NOMO-1 treated with dmso at 0.1 percent for 144 hours (cell line): ENCODE data around the gene ERMP1.

Experiments
- DNase-seq: peaks from one replicate; lab custom pipeline; 2025; ENCODE audit not compliant: unreplicated experiment; lab: John Stamatoyannopoulos, UW

The ERMP1 gene

DNA sequence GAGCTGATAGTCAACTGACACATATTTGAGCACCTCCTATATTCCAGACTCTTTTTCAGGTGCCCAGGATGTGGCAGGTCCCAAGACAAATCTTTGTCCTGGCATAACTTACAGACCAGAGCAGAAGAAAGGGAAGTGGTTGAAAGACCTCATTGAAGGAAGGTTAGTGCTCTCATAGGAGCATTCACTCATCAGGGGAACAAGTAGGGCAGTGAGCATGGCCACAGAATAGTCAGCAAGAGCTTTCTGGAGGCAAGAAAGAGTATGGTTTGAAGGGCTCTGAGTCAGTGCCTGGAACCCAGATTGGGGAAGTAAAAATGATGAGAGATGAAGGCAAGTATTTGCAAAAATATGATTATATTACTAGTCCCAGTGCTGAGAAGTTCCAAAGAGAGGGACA, 25.0 kb upstream of the ERMP1 start:
- DNase-seq = peak; percentile 22

DNA sequence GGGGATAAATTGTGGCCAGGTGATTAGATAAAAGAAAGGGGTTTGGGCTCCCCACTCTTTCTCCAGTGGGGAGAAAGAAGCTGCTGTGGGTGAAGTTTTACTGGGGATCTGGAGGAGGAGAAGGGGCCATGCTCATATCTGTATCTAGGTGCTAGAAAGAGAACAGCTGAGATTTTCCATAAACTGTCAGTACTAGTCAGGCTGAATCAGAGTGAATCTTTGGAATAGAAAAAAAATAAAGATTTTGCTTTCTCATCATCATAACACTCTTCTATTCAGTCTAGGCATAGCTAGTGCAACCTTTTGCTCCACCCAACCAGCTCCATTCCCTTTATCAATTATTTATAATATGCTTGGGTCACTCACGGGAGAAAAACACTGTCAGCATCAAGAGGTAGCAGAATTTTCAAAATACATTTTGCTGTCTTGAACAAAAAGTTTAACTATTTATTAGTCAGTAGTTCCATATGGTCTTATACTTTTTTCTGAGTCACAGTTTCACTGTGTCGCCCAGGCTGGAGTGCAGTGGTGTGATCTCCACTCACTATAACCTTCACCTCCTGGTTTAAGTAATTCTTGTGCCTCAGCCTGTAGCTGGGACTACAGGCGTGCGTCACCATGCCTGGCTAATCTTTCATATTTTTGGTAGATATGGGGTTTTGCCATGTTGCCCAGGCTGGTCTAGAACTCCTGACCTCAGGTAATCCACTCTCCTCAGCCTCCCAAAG, 21.3 kb upstream of the ERMP1 start:
- no peak for DNase-seq

DNA sequence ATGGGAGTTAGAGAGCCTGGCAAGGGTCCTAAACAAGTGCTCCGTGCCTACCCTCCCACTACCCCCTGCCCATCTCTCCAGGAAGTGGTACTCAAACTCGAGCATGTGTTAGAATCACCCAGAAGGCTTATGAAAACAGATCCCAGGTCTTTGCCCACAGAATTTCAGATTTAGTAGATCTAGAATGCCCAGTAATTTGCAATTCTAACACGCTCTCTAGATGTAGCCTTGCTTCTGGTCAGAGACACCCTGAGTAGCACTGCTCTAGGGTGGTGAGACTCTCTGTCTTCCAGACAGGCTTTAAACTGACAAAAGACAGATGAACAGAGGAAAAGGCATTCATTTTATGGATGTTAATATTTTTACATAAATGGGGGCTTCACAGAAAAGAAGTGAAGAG, 20.7 kb upstream of the ERMP1 start:
- DNase-seq = no peak

DNA sequence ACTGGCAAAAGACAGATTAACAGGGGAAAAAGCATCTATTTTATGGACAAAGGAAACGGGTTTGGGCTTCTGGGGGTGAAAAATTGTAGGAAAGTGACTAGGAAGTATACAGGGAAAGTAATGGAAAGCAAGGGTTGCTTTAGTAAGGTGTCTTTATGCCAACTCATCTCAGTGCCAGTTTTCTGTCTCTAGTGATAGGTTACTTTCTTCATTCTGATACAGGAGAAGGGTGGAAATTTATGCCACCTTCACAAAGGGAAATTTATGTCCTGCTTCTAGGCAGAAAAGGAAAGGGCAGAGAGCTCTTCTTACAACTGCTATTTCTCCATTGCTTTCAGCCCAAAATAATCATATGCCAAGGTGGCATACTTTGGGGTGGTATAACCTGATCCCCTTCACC, 20.1 kb upstream of the ERMP1 start:
- DNase-seq = no peak

DNA sequence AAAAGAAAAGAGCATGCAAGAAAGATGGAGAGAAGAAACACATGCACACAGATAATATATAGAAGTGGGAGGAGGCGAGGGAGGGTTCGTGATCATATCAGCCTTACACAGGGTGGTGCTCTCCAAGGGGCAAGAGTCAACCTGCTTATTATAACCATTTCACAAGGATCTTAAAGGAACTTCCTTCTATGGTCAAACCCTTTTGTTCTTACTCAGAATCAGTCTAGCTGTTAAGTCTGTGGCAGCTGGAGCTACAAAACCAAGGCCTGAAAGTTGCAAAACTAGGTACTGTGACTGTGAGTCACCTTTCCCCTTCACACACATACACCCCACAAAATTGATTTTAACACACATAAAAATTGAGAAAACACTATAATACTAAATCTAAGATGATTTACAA, 18.5 kb upstream of the ERMP1 start:
- peak; percentile 56 for DNase-seq

DNA sequence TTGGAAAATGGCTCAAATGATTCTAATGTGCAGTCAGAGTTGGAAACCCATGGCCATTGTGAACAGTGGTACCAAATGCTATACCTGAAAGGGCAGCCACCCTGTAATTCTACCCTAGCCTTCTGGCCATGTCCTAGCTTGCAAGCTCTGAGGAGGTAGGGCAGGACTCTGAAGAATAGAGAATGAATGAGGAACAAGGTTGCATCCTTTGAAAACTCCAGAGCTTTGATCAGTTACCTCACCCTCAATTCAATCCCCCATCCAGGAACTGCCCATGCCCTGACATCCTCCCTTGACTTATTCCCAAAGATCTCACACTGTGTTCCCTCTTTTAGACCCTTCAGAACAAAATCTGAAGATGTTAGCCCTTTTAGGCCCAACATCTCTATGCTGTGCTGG, 17.8 kb upstream of the ERMP1 start:
- DNase-seq = no peak

DNA sequence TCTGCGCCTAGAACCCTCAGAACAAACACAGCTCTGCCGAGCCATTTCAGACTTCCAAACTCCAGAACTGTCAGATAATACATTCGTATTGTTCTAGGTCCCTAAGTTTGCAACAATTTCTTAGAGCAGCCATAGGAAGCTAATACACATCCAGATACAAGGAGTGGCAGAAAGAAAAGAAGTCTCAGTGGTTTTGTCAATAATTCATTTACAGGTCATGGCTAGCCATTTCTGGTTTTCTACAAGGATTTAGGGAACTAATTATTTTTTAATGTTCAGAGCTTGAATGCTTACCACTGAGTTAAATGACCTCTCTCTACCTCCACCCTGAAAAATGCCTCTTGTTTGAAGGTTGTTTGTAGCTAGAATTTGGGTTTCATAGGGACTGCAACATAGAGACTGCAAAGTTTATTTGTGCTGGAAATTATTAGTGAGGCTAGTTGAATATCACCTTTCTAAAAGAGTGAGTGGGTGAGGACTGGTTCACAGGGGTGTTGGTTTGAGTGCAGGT, 15.5 kb upstream of the ERMP1 start:
- no peak for DNase-seq

DNA sequence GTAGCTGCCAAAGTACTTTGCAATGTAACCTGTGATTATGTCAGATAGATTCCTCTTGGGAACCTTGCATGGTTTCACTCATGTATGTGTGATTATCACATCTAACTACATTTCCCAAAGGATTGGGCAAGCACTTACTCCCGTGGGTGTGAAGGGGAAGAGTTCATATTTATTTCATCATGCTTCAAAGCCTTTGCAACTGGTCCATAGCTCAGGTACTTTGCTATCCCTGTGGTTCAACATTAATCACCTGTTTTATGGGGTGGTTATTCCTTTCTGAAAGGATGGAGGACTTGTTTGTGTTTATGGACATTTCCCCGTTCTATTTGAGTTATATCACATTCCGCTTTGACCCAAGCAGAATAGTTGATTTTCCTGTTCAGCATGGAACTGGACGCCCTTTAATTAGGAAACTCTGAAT, 13.6 kb upstream of the ERMP1 start:
- no peak for DNase-seq

DNA sequence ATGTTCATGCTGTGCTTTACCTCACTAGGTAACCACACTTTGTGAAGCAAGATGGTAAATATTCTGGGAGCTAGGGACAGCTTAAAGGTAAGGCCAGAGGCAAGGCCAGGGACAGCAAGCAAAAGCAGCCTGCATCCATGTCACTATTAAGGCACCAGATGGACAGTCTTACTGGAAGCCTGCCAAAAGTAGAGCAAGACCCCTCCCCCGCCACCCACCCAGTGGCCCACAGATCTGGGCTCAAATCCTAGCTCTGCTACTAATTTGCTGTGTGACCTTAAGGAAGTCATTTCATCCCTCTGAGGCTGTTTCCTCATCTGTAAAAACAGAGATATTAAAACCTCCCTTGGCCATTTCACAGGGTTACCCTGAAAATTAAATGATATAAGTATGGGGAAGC, 13.2 kb upstream of the ERMP1 start:
- DNase-seq = no peak

DNA sequence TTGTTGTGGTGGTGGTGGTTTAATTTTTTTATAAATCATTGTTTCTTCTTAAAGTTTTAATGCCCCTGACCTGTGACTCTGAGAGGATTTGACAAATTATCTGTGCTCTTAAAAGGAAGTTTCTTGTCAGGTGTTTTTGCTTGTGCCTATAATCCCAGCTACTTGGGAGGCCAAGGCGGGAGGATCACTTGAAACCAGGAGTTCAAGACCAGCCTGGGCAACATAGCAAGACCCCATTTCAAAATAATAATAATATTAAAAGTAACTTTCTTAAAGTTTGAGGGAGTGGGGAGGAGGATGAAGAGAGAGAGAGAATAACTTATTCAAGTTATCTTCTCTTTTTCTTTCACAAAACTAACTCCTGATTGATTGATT, 12.2 kb upstream of the ERMP1 start:
- DNase-seq = no peak

DNA sequence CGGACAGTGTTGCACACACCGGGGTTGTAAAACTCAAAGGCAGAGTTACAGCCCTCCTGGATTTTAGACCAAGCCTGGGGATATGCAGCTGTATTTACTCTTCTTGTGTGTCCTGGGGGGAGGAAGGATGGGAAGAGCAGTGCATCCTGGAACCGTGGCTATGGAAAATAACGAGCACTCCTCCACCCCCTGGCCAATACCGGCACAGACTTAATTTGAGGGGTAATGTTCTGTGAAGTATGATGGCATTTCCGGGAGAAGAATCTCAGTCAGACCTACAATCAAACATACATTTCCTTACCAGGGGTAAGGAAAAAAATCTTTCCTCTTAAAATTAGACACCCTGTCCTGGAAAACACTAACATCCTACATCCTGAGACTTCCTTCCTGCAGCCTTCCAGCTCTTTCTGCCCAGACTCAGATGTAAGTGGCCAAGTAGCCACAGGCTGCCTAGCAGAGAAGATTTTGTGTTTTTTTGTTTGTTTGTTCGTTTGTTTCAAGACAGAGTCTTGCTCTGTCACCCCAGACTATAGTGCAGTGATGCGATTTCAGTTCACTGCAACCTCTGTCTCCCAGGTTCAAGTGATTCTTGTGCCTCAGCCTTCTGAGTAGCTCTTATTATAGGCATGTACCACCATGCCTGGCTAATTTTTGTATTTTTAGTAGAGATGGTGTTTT, 11.0 kb upstream of the ERMP1 start:
- no peak for DNase-seq

DNA sequence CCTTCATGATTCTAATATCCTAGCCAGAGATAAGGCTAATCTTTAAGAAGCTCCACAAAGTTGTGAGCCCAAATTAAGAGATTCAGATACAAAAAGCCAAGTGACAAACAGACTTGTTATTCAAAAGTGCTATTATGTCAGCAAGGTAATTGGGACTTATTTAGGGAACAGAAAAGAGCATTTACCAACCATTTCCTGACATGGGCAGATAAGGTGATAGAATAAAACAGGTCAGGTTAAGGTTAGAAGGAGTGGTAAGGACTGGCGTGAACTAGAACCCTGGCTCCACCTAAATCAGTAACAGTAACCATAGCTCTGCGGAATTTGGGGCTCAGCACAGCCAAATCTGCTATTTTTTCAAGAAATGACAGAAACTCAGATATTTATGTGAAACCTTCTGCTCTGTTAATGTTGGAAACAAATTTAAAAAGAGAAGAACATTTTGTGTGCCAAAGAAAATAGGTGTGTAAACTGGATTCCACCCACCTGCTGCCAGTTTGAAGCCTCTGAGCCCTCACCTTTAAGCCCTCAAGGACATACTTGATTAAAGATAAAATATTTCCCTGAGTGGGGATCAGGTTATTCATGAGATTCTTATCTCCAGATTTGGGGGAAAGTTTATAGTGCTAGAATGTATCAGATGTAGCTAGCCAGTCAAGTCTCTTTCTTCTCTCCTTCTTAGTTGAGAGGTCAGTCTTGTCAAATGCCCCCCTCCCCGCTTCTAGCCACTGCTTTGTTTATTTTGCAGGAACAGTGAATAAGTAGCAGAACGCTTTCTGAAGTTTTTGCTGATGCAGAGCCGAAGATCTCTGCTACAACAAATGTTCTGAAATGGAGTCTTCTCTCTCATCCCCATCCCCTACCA, 10.2 kb upstream of the ERMP1 start:
- DNase-seq = no peak

DNA sequence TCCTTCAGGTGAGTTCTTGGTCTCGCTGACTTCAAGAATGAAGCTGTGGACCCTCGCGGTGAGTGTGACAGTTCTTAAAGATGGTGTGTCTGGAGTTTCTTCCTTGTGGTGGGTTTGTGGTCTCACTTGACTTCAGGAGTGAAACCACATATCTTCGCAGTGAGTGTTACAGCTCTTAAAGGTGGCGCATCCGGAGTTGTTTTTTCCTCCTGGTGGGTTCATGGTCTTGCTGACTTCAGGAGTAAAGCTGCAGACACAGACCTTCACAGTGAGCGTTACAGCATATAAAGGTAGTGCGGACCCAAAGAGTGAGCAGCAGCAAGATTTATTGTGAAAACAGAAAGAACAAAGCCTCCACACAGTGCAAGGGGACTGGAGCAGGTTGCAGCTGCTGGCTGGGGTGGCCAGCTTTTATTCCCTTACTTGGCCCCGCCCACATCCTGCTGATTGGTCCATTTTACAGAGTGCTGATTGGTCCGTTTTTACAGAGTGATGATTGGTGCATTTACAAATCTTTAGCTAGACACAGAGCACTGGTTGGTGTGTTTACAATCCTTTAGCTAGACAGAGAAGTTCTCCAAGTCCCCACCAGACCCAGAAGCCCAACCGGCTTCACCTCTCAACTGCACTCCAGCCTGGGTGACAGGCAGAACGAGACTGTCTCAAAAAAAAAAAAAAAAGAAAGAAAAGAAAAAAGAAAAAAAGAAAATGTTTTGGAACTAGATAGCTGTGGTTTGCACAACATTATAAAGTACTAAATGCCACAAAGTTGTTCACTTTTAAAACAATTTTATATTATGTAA, 9.1 kb upstream of the ERMP1 start:
- no peak for DNase-seq

DNA sequence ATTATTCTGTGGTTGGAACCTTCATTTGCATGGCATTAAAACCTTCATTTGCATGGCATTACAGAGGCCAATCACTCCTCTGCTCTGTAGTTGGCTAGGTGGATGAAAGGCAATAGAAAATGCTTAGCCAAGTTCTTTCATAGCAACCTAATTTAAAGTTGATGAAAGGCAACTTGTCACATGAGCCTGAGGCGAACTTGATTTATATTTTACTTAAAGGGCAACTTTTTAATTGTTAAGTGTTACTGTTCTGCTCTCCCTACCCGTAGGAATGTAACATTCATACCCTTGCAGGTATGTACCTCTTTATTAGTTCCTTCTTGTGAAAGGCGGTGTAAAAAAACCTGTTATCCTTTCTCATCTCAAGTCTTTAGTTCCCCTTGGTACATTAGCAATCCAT, 7.9 kb upstream of the ERMP1 start:
- no peak for DNase-seq

DNA sequence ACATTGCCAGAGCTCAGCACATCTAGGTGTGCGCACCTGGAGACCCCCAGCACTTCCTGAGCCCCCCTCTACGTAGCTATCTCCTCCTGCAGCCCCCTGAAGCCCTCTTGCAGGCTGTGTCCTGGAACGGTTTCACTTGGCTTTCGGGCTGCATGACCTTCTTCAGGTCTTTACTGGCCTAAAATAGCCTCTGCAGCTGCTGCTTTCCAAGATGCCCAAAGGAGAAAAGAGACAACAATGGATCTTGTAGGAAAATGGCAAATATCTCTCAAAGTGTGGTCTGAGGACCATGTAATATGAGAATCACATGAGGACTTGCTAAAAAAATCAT, 6.6 kb upstream of the ERMP1 start:
- no peak for DNase-seq

DNA sequence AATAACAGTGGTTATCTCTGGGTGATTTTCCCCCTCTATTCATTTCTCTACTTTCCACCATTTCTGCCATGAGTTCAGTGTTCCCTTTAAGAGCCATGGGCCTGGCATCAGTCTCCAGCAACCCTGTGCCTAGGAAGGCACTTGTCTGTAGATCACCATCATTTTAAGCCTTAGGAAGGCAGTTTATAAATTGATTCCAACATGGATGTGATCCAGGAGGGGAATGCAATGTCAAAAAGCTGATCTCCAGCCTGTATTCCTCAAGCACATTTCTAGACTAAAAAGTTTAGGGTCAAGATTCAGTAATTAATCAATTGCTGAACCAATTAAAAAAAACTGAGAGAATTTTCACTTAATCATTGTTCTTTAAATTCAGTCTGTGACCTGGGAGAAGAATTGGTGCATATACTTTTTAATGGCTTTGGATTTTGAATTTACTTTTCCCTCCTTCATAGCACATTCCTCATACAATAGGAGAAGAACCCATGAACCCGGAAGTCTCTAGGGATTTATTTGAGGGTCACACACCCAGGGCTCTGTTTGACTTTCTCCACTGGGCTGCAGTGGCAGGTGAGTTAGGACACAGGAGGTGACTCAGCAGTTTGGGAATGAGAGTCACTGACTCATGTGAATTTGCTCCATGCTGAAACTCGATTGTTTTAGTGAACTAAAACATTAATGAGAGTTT, 6.1 kb upstream of the ERMP1 start:
- no peak for DNase-seq

DNA sequence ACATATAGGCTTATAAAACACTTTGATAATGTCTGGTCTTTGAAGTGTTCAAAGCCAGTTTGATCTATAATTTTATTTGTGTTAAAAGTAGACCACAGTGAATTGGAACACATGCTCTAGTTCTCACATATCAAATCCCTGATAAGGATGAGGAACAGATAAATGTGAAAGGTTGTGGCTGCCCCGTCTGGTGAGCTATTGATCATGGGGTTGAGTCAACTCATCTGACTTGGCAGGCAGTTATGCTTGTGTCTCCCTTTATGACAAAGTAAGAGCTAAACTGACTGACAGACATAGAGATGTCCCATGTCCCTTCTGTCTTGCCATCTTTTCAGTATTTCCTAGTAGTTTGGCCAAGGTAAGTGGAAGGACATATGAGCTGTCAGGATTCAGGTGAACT, 2.9 kb upstream of the ERMP1 start:
- DNase-seq = no peak

DNA sequence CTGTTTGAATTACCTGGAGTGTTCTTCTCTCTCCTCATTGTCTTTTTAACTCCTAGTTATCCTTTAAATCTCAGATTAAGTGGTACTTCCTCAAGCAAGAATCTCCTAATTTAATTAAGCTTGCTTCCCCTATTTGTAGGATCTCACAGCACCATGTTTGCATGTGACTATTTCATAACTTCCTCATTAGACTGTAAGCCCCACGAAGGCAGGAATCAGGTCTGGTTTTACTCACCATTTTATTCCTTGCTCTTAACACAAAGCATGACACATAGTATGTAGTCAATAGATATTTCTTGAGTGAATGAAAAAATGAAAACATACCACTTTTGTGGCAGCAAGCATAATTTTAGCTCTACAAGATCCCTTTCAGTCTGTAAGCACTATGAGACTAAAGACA, 1.3 kb upstream of the ERMP1 start:
- no peak for DNase-seq

DNA sequence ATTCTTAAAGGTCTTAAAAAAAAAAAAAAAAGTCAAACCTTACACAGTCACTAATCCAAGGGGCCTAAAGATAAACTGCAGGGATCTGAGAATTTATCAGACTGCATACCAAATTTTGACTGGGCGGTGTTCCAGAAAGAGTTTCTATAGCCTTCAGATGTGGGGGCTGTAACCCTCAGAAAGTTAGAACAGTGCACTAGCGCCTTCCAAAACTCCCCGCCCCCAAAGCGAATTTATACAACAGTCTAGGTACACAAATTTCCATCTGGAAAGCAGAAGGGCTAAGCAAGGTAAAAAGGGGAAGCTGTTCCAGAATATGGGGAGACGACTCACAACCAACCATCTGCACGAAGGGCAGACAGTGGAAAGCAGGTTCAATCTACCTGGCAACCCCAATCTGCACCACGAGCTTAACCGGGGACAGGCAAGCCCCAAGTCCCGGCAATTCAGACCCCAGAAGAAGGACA, 813 bp downstream of the ERMP1 start:
- no peak for DNase-seq

DNA sequence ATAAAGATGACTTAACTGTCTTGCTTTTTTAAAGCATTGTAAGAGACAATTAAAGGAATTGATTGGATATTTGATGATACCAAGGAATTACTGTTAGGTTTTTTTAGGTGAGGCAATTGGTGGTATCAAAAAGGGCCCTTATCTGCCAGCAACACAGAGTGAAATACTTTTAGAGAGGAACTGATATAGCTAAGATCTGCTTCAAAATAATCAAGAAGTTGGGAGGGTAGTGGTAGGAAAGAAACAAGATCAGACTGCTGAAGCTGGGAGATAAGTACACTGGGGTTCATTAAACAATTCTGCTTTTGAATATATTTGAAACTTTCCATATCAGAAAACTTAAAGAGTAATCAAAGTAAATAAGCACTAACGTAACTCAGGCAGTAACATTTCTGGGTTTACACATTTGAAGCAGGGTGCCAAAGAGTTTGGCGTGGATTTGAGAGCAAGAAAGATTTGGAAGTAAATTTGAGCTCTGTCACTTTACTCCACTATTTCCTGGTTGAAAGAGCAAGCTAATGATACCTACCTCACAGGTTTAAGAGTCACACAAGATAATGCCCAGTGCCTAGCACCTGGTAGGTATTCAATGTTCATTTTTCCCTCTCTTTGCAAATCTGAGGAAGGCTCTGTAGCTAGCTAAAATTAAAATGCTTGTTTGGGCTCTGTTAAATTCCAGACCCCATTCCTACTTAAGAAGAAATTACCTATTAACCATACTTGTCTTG, 6.9 kb downstream of the ERMP1 start:
- DNase-seq = no peak
